NCI-H146 treated with DMSO at 0.1 percent for 48 hours (cell line): ENCODE results near the gene HEATR9.

Source experiments
- DNase-seq: peaks from one replicate; lab custom pipeline; 2025; ENCODE audit not compliant: unreplicated experiment; lab: John Stamatoyannopoulos, UW

The HEATR9 gene

DNA sequence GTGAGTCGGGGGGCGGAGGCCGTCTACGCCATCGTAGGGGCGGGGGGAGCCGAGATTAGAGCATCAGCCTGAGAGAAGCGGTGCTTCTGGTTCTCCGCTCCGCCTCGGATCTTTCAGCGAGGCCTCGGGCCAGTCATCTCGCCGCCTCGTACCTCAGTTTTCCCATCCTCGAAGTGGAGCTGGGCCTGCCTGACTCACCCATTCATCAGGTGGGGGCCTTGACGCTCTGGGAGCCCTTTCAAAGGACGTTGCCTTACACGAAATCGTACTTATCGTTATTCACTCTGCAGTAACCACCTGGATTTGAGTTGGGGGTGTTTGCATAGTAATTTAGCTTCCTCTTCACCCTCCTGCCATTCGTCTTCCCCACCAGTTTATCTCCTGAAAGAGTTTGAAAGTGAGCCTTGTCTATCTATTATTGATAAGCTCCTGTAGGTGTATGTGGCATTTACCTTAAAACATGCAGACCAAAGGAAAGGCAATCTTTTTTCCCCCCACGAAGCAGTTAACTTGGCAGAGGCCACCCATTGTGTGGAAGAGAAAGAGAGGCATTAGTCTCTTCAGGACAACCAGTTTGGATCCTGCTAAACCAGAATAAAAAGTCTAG lies 58.7 kb downstream of the HEATR9 start:
- peak; percentile 34 for DNase-seq

DNA sequence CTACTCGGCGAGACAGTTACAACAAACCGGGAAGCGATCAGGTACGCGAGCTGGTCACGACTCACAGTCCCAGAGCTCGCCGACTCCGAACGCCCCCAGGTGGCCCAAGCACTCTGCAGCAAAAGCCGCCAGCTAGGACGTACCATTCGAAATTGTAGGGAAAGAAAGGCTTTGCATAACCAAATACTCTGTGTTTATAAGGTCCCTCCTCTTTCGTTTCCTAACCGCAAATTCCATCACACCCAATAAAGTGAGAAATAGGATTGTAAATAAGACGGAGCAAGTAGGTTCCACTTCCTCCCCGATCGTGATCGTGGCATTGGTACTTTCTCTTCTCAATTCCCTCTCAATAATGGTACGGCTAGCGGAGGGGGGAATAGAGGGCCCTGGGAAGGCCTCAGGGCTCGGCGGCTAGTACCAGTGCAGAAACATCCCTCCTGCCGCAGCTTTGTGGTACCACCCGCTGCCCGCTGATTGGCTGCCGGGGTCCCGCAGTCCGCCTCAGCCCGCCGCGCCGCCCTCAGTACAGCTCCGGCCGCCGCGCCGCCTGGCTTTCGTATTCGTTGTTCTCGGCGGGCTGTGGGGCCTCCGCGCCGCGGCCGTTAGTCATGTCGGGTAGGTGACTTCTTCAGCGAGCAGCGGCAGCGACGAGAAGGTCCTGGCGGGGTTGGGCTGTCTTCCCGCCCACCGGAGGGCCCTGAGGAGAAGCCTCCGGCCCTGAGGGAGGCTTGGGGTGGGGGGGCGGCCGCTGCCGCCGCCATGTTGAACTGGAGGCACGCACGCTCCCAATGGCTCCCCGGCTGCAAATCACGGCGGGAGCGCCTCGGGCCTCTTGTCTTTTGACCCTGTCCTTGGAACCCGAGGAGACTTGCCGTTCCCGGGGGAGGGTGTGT lies 59.5 kb downstream of the HEATR9 start, which contains the start of gene TAF15:
TSS of gene TAF15 (plus strand) at position 523 of the 893 bp plus-strand sequence. CDS start at position 609, 86 bp downstream.
- DNase-seq, result peak; percentile 97

DNA sequence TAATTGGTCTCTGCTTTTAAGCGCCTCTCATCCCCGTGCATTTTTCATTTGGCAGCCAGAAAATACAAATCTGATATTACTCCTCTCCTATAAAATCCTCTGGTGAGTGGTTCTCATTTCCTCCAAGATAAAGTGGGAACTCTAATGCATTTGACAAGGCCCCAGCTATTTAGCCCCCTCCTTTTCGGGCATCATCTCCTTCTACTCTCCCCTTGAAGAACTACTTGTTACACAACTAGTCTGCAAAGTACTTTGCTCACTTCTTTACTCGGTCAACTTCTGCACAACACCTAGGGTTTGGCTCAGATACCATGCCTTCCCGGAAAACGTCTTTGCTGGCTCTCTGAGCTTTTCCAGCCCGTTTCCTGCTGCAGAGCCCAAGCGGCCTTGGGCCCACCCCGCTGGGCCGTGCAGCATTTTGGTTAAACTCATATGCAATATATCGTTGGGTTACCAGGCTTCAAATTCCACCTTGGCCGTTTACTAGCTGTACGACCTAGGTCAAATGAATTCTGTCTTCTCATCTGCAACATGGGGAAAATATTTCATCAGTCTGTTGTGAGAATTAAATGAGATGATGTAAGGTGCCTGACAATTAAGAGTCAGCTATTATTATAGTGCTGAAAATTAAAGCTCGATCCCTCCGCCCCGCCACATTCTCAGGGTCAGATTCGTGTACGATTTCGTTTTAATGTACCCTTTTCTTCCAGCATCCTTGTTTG lies 60.3 kb downstream of the HEATR9 start:
- DNase-seq, result no peak

DNA sequence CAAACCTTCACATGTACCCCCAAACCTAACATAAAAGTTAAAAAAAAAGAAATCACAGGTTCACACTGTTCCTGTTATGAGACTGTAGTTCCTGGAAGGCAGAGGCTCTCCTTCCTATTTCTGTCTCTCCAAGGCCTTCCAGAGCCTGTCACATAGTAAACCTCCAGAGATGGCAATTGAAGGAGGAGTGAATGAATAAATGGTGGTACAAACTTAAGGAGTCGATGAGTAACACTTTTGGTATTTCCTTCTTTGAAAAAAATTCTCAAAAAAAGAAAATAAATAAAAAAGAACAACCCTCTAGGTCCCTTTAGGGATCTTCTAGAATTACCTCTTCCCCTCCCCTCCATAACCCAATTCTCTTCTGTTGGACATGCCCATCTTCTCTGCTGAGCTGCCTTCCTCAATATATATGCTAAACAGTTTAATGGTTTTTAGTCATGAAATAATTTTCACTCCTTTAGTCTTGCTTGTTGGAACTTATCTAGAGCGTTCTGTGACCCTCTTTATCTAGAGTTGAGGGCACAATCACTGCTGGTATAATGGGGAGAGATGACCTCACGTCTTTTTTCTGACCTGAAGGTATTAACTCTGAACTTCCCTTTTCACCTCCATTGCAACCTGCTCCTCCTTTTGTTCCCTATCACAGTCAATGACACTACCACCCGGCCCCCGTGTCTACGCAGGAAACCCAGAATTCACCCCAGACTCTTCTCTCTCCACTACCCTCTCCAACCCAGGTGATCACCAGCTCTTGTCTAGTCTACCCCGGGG lies 61.1 kb downstream of the HEATR9 start:
- DNase-seq, result no peak
